Kidney (tissue), 14 donors: ENCODE measurements around the gene CLMN. TPM values are rescaled to one million over a fixed set of nuclear protein-coding genes. Genes with fewer than 3 reads are reported as not detected.

ENCODE experiments used
- DNase-seq, 5 donors: peaks; one replicate each; pipeline ENCODE4 v3.0.0-alpha.2; 2013 to 2020
- FAIRE-seq: peaks from 2 replicates; lab custom pipeline; 2012; peaks lifted over from hg19 to GRCh38; lab: Jason Lieb, UNC
- H3K27ac ChIP-seq, 2 donors: one replicate each; pipeline ENCODE4 v1.7.0; 2013; ENCODE audit warnings: low read depth in 2 of 2, low read length in 2 of 2, inconsistent platforms in 1 of 2
- H3K27me3 ChIP-seq: one replicate; pipeline ENCODE4 v1.7.1; 2013; ENCODE audit warnings: low read length, inconsistent platforms; ENCODE audit not compliant: control insufficient read depth, insufficient read depth
- H3K36me3 ChIP-seq, 3 donors: one replicate each; pipeline versions ENCODE4 v1.7.0 to v1.7.1; 2013; ENCODE audit warnings: low read length in 3 of 3, control low read depth in 1 of 3, inconsistent platforms in 1 of 3; ENCODE audit not compliant: insufficient read depth in 3 of 3, control insufficient read depth in 2 of 3
- H3K4me1 ChIP-seq, 3 donors: one replicate each; pipeline versions ENCODE4 v1.7.0 to v1.7.1; 2013; ENCODE audit warnings: low read length in 3 of 3, inconsistent platforms in 1 of 3, low read depth in 1 of 3; ENCODE audit not compliant: control insufficient read depth in 2 of 3, insufficient read depth in 2 of 3
- H3K4me3 ChIP-seq, 3 donors: one replicate each; pipeline versions ENCODE4 v1.7.0 to v1.8.1; 2013; ENCODE audit warnings: low read length in 3 of 3, control low read depth in 1 of 3, inconsistent platforms in 1 of 3
- H3K9ac ChIP-seq, 3 donors: one replicate each; pipeline versions ENCODE4 v1.7.0 to v1.7.1; 2013; ENCODE audit warnings: low read length in 3 of 3, control low read depth in 1 of 3, inconsistent platforms in 1 of 3
- H3K9me3 ChIP-seq, 3 donors: one replicate each; pipeline versions ENCODE4 v1.7.0 to v1.7.1; 2013; ENCODE audit warnings: low read length in 3 of 3, control low read depth in 1 of 3, inconsistent platforms in 1 of 3; ENCODE audit not compliant: control insufficient read depth in 2 of 3, insufficient read depth in 1 of 3
- CTCF ChIP-seq: IDR thresholded peaks from 3 replicates; pipeline ENCODE4 v1.5.1; 2012; ENCODE audit warnings: mild to moderate bottlenecking, moderate library complexity, borderline replicate concordance; ENCODE audit not compliant: insufficient read depth; ENCODE audit errors: extremely low read depth
- intact Hi-C: fragments of 100-400 bp; cut with DNase I; formaldehyde crosslinking; loops from one replicate; pipeline ENCODE4 v1.11.1; 2022
- polyA plus RNA-seq: library from polyadenylated mRNA; stranded (reverse); fragments of 350-450 nt; fragmentation: Illumina TruSeq; extraction: RNeasy Lipid Tissue Mini Kit (QIAGEN cat#74804); gene quantifications from one replicate; pipeline ENCODE4 v1.2.3, GENCODE V29; 2014; ENCODE audit warnings: low read depth, low replicate concordance; ENCODE audit not compliant: insufficient read depth
- total RNA-seq: library from RNA; stranded (reverse); fragmentation: NEBNext Ultra II Directional; extraction: Animal tissue kit (Norgen Biotek cat#: 25700); gene quantifications from one replicate; pipeline ENCODE4 v1.2.1, GENCODE V29; 2021
- donor health status: control.
- donor health status: control.
- donor health status: control.
- donor health status: control.
- donor health status: control.
- donor health status: DM: yes; HTN: yes; CAD: no.
- donor health status: Normal renal cell carcinoma (clear cell type).

CLMN gene
- total and polyA plus RNA-seq, 2 donors from 2014 or later, result 33.1 to 151 TPM

DNA sequence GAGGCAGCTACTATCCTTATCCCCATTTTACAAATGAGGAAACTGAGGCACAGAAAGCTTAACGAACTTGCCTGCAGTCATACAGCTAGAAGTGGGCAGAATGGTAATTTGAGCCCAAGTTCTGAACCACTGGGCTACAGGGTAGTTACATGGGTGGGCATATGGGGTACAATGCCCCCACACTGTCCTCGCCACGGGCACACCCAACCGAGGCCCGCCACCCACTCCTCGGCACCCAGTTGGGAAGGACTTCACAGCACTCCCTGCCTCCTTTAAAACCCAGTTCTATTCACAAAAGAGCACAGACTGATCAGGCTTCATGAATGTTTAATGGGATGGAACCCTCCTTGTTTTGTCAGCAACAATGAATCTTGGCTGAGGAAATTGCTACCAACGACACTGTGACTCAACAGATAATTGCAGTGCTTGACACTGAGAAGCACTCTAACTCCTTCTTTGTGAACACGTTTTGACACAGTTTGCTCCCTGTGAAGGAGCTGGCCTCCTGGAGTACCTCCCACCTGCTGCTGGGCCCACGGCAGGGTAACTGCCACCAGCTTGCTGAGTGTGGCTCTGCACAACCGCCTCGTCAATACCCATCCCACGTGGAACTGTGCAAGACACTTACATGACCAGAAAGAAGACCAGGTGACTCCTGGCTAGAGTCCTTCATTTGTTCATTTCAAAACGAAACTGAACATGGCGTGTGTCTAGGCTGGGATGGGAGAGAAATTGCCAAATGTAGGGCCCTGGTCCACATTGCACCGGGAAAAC is 63.5 kb downstream of the CLMN start:
- intact Hi-C loops, result no loop called here
- Histone ChIP-seq H3K4me1 (peaks cover 10 to 50% (median 34%) of the 10 kb centered on the region in 3 donors), H3K27me3 (no peaks in the 10 kb centered on the region), H3K27ac (peak overlapping the region; percentile 52 to 55), H3K9me3 (no peaks in the 10 kb centered on the region), H3K4me3 (peak overlapping the region in 1 of 3 donors; percentile 5), H3K36me3 (no peaks in the 10 kb centered on the region), H3K9ac (peak overlapping the region in 1 of 3 donors; percentile 52)
- no peak for FAIRE-seq
- peak in 4 of 5 donors; percentile 52 to 88 (median 72) for DNase-seq
- no peak for TF ChIP-seq CTCF

DNA sequence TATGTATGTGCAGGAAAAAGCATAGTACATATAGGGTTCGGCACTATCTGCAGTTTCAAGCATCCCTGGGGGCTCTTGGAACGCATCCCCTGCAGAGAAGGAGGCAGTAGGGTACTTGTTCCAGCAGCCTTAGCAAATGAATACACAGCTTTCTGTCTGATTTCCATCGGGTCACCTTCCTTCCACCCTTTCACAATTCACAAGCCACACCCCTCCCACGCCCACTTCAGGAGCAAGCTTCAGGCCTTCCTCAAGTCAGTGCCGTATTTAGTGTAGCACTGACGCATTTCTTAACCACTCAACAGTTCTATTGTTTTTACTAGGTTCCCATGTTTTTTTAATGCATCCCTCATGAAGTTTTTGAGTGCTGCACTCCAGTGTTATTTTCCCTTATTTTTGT is 64.2 kb downstream of the CLMN start:
- intact Hi-C loops, result no loop called here
- H3K9me3 ChIP-seq, result no peaks in the 10 kb centered on the region
- peak overlapping the region in 1 of 3 donors; percentile 5 for H3K4me3 ChIP-seq
- DNase-seq (peak; percentile 86 to 94 (median 87)), FAIRE-seq (no peak)
- no peak for TF ChIP-seq CTCF
- H3K9ac ChIP-seq, result peak overlapping the region in 1 of 3 donors; percentile 52
- peak overlapping the region; percentile 55 to 65 for H3K27ac ChIP-seq
- H3K27me3 ChIP-seq, result no peaks in the 10 kb centered on the region
- no peaks in the 10 kb centered on the region for H3K36me3 ChIP-seq
- peaks cover 11 to 55% (median 31%) of the 10 kb centered on the region in 3 donors for H3K4me1 ChIP-seq

DNA sequence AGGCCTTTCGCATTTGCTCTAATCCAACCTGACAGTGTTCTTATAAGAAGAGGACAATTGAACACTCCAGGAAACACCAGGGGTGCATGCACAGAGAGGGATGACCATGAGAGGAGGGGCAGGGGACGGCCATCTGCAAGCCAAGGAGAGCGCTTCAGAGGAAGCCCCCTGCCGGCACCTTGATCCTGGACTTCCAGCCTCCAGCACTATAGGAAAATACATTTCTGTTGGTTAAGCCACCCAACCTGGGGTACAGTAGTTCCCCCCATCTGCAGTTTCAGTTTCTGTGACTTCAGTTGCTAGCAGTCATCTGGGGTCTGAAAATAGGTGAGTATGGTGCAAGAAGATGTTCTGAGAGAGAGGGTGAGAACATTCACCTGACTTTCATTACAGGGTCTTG is 64.7 kb downstream of the CLMN start:
- intact Hi-C loops, result no loop called here
- Histone ChIP-seq H3K4me1 (peaks cover 12 to 57% (median 34%) of the 10 kb centered on the region in 3 donors), H3K27ac (peak overlapping the region; percentile 55 to 65), H3K9ac (no peak overlapping the region), H3K36me3 (no peaks in the 10 kb centered on the region), H3K9me3 (no peaks in the 10 kb centered on the region), H3K4me3 (no peak overlapping the region), H3K27me3 (no peaks in the 10 kb centered on the region)
- FAIRE-seq, result no peak
- no peak for DNase-seq
- TF ChIP-seq CTCF, result no peak
